Measurements from ENCODE around the gene SCRN2. TPM values are rescaled to one million over a fixed set of nuclear protein-coding genes. Genes with fewer than 3 reads are reported as not detected.

The SCRN2 gene
- total RNA-seq, 1 donor from 2014 or later: 33.1 TPM

DNA sequence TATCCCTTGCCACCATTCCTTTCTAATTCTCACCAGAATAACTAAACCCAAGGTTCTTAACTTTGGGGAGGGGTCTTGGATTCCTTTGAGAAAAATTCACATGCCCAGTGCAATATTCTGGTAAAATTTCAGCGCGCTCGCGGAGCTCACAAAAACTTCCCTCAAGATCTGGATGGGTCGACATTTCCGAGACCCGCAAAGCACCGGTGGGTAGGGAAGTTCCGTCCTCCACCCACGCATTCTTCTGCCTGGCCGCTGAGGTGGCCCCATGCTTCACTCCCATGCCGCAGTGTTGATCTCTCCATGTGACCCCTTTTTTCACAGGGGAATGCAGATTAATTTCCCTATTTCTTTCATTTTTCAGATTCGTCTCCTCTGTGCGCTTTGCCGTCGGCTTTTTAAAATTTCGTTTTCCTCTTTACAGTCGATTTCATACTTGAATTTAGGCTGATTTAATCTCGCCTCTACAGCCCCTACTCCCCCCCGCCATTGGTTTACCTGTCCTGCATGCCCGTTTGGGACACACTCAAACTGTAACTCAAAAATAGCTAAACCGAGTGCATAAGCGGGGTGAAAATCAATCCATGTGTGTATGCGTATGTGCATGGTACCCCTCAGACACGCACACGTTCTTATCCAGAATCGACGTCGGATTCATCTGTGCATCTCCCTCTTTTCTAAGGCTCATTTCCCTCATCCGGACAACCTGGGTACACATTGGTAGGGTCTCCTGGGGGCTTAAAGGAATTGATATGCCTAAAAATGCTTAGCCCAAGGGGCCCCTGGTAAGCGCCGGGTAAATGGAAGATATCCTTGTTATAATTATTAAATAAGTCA lies 11.3 kb upstream of the SCRN2 start:
- intact Hi-C loops (cut with DNase I): no loop called here
- no peaks in the 10 kb centered on the region for H3K36me3 ChIP-seq
- no peaks in the 10 kb centered on the region for H3K9me3 ChIP-seq
- peaks cover 17% of the 10 kb centered on the region for H3K4me1 ChIP-seq
- no peak for DNase-seq (ENCODE audit: extremely low spot score in 2 of 2)
- no peaks in the 10 kb centered on the region for H3K27me3 ChIP-seq
- no peak overlapping the region for H3K27ac ChIP-seq
- no peak overlapping the region for H3K4me3 ChIP-seq
- no peak for TF ChIP-seq POLR2A (IDR thresholded peaks at IDR 0.05)
- no peak for TF ChIP-seq POLR2AphosphoS5 (IDR thresholded peaks at IDR 0.05; ENCODE audit: insufficient read depth in 1 of 2, low read depth in 1 of 2)
- TF ChIP-seq, protein P1, sequence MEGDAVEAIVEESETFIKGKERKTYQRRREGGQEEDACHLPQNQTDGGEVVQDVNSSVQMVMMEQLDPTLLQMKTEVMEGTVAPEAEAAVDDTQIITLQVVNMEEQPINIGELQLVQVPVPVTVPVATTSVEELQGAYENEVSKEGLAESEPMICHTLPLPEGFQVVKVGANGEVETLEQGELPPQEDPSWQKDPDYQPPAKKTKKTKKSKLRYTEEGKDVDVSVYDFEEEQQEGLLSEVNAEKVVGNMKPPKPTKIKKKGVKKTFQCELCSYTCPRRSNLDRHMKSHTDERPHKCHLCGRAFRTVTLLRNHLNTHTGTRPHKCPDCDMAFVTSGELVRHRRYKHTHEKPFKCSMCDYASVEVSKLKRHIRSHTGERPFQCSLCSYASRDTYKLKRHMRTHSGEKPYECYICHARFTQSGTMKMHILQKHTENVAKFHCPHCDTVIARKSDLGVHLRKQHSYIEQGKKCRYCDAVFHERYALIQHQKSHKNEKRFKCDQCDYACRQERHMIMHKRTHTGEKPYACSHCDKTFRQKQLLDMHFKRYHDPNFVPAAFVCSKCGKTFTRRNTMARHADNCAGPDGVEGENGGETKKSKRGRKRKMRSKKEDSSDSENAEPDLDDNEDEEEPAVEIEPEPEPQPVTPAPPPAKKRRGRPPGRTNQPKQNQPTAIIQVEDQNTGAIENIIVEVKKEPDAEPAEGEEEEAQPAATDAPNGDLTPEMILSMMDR (IDR thresholded peaks at IDR 0.05): no peak

- TF ChIP-seq POLR2AphosphoS5 (IDR thresholded peaks at IDR 0.05; ENCODE audit: insufficient read depth in 1 of 2, low read depth in 1 of 2): no peak
- TF ChIP-seq, protein P1 (IDR thresholded peaks at IDR 0.05): no peak
- no peak for TF ChIP-seq POLR2A (IDR thresholded peaks at IDR 0.05)
- Histone ChIP-seq H3K4me1 (peaks cover 23% of the 10 kb centered on the region), H3K36me3 (no peaks in the 10 kb centered on the region), H3K4me3 (no peak overlapping the region), H3K9me3 (no peaks in the 10 kb centered on the region), H3K27me3 (no peaks in the 10 kb centered on the region), H3K27ac (no peak overlapping the region)
- no peak for DNase-seq (ENCODE audit: extremely low spot score in 2 of 2)
- intact Hi-C loops (cut with DNase I): no loop called here
These were observed 10.7 kb upstream of the SCRN2 start for GRCh38 chr17:47851764-47852112.

GRCh38 chr17:47850692-47851573 lies 9.9 kb upstream of the SCRN2 start, which contains the start of gene SP6:
Gene SP6 (minus strand): TSS chr17:47851163. CDS start chr17:47848429, 2,734 bp downstream.
- no peaks in the 10 kb centered on the region for H3K36me3 ChIP-seq

GRCh38 chr17:47850373-47850691 lies 9.3 kb upstream of the SCRN2 start:
- no peak for TF ChIP-seq POLR2AphosphoS5 (IDR thresholded peaks at IDR 0.05; ENCODE audit: insufficient read depth in 1 of 2, low read depth in 1 of 2)
- TF ChIP-seq POLR2A (IDR thresholded peaks at IDR 0.05): no peak
- TF ChIP-seq, protein P1 (IDR thresholded peaks at IDR 0.05): no peak
- DNase-seq (ENCODE audit: extremely low spot score in 2 of 2): no peak
- Histone ChIP-seq H3K4me3 (peak overlapping the region; percentile 35 to 41), H3K9me3 (no peaks in the 10 kb centered on the region), H3K27me3 (no peaks in the 10 kb centered on the region), H3K27ac (peak overlapping the region; percentile 38), H3K4me1 (peaks cover 26% of the 10 kb centered on the region), H3K36me3 (no peaks in the 10 kb centered on the region)
- intact Hi-C loops (cut with DNase I): no loop called here

More at GRCh38 chr17:47850692-47851573, 9.9 kb upstream of the SCRN2 start, which contains the start of gene SP6:
- intact Hi-C loops (cut with DNase I): no loop called here
- peaks cover 26% of the 10 kb centered on the region for H3K4me1 ChIP-seq
- H3K9me3 ChIP-seq: no peaks in the 10 kb centered on the region
- peak within 1 kb of the TSS; percentile 35 to 41 for H3K4me3 ChIP-seq
- TF ChIP-seq POLR2AphosphoS5 (IDR thresholded peaks at IDR 0.05; ENCODE audit: insufficient read depth in 1 of 2, low read depth in 1 of 2) (peak in 1 of 2 donors; percentile 37), POLR2A (IDR thresholded peaks at IDR 0.05) (no peak)
- TF ChIP-seq, protein P1 (IDR thresholded peaks at IDR 0.05): no peak
- H3K27ac ChIP-seq: peak within 1 kb of the TSS; percentile 38
- H3K27me3 ChIP-seq: no peaks in the 10 kb centered on the region
- DNase-seq (ENCODE audit: extremely low spot score in 2 of 2): no peak
